Measurements from ENCODE around the gene CD302. TPM values are rescaled to one million over a fixed set of nuclear protein-coding genes. Genes with fewer than 3 reads are reported as not detected.
A peak's percentile ranks its signal among the peaks of the same experiment; 100 is the strongest.
"Not testable (repeated sequence)": the region's sequence is repeated elsewhere in the genome, so short reads cannot be mapped to it uniquely, and the experiment has no call there.

Gene CD302
- polyA plus RNA-seq, 1 donor from 2014 or later = 0.11 TPM

GRCh38 chr2:159803235-159803962, 5.4 kb upstream of the CD302 start:
- Mint-ChIP-seq H3K4me3 (no peak overlapping the region), H3K27me3 (peaks cover 4% of the 10 kb centered on the region), H3K4me1 (peaks cover 11 to 18% (median 12%) of the 10 kb centered on the region in 3 donors), H3K27ac (no peak overlapping the region), H3K9me3 (peaks cover 0 to 2% (median 0%) of the 10 kb centered on the region in 3 donors), H3K36me3 (peaks cover 2% of the 10 kb centered on the region)

GRCh38 chr2:159802673-159803072, 4.7 kb upstream of the CD302 start:
- H3K27me3 Mint-ChIP-seq = peaks cover 7% of the 10 kb centered on the region
- peaks cover 2% of the 10 kb centered on the region for H3K36me3 Mint-ChIP-seq
- H3K4me1 Mint-ChIP-seq = peaks cover 12 to 19% (median 14%) of the 10 kb centered on the region in 3 donors
- H3K9me3 Mint-ChIP-seq = peaks cover 0 to 2% (median 0%) of the 10 kb centered on the region in 3 donors
- H3K4me3 Mint-ChIP-seq = no peak overlapping the region
- H3K27ac Mint-ChIP-seq = no peak overlapping the region

- Mint-ChIP-seq H3K9me3 (peaks cover 0 to 2% (median 0%) of the 10 kb centered on the region in 3 donors), H3K36me3 (no peaks in the 10 kb centered on the region), H3K27ac (no peak overlapping the region), H3K4me1 (peaks cover 12 to 27% (median 14%) of the 10 kb centered on the region in 3 donors), H3K27me3 (peaks cover 16% of the 10 kb centered on the region), H3K4me3 (no peak overlapping the region)
These were observed 1.8 kb upstream of the CD302 start for GRCh38 chr2:159799833-159800232.

- peaks cover 16% of the 10 kb centered on the region for H3K27me3 Mint-ChIP-seq
- no peaks in the 10 kb centered on the region for H3K36me3 Mint-ChIP-seq
- H3K27ac Mint-ChIP-seq = no peak overlapping the region
These were observed 343 bp upstream of the CD302 start for GRCh38 chr2:159798376-159798725.

GRCh38 chr2:159797225-159797542, 824 bp downstream of the CD302 start:
- Mint-ChIP-seq H3K27me3 (peaks cover 16% of the 10 kb centered on the region), H3K4me3 (peak overlapping the region; percentile 82 to 93 (median 90)), H3K9me3 (peaks cover 0 to 2% (median 0%) of the 10 kb centered on the region in 3 donors), H3K4me1 (peaks cover 12 to 23% (median 14%) of the 10 kb centered on the region in 3 donors), H3K36me3 (no peaks in the 10 kb centered on the region), H3K27ac (peak overlapping the region in 2 of 3 donors; percentile 9 to 20)

More at GRCh38 chr2:159798376-159798725, 343 bp upstream of the CD302 start:
- Mint-ChIP-seq H3K4me3 (peak overlapping the region; percentile 80 to 92 (median 84)), H3K4me1 (peaks cover 12 to 27% (median 14%) of the 10 kb centered on the region in 3 donors), H3K9me3 (peaks cover 0 to 2% (median 0%) of the 10 kb centered on the region in 3 donors)

GRCh38 chr2:159795841-159796690, 1.9 kb downstream of the CD302 start:
- no peaks in the 10 kb centered on the region for H3K9me3 Mint-ChIP-seq
- peaks cover 6 to 14% (median 6%) of the 10 kb centered on the region in 3 donors for H3K4me1 Mint-ChIP-seq
- no peak overlapping the region for H3K27ac Mint-ChIP-seq
- H3K36me3 Mint-ChIP-seq = peaks cover 2% of the 10 kb centered on the region
- peak overlapping the region in 3 of 4 donors; percentile 19 to 46 (median 22) for H3K4me3 Mint-ChIP-seq
- peaks cover 16% of the 10 kb centered on the region for H3K27me3 Mint-ChIP-seq

- Mint-ChIP-seq H3K4me3 (no peak overlapping the region), H3K4me1 (peaks cover 1 to 8% (median 2%) of the 10 kb centered on the region in 3 donors), H3K27me3 (peaks cover 11% of the 10 kb centered on the region), H3K9me3 (peaks cover 0 to 2% (median 0%) of the 10 kb centered on the region in 3 donors), H3K36me3 (peaks cover 5% of the 10 kb centered on the region), H3K27ac (no peak overlapping the region)
These were observed 4.7 kb downstream of the CD302 start for GRCh38 chr2:159793326-159793725.

- no peak overlapping the region for H3K27ac Mint-ChIP-seq
- peaks cover 5% of the 10 kb centered on the region for H3K36me3 Mint-ChIP-seq
- peaks cover 0 to 8% (median 2%) of the 10 kb centered on the region in 3 donors for H3K4me1 Mint-ChIP-seq
- H3K9me3 Mint-ChIP-seq = peaks cover 0 to 2% (median 0%) of the 10 kb centered on the region in 3 donors
- no peak overlapping the region for H3K4me3 Mint-ChIP-seq
- H3K27me3 Mint-ChIP-seq = peaks cover 8% of the 10 kb centered on the region
These were observed 5.4 kb downstream of the CD302 start for GRCh38 chr2:159792599-159792998.

- Mint-ChIP-seq H3K36me3 (peaks cover 5% of the 10 kb centered on the region), H3K4me1 (peaks cover 0 to 3% (median 2%) of the 10 kb centered on the region in 3 donors)
These were observed 6.0 kb downstream of the CD302 start for GRCh38 chr2:159792036-159792435.

GRCh38 chr2:159790323-159790722, 7.7 kb downstream of the CD302 start:
- Mint-ChIP-seq H3K4me3 (no peak overlapping the region), H3K4me1 (no peaks in the 10 kb centered on the region), H3K9me3 (peaks cover 0 to 2% (median 0%) of the 10 kb centered on the region in 3 donors), H3K36me3 (peaks cover 5% of the 10 kb centered on the region), H3K27ac (peak overlapping the region in 1 of 3 donors; percentile 32), H3K27me3 (peaks cover under 1% of the 10 kb centered on the region)

More at GRCh38 chr2:159792036-159792435, 6.0 kb downstream of the CD302 start:
- Mint-ChIP-seq H3K9me3 (peaks cover 0 to 2% (median 0%) of the 10 kb centered on the region in 3 donors), H3K27ac (no peak overlapping the region), H3K27me3 (peaks cover 5% of the 10 kb centered on the region), H3K4me3 (no peak overlapping the region)

GRCh38 chr2:159788253-159788652, 9.8 kb downstream of the CD302 start:
- H3K36me3 Mint-ChIP-seq = peaks cover 5% of the 10 kb centered on the region
- no peak overlapping the region for H3K4me3 Mint-ChIP-seq
- no peaks in the 10 kb centered on the region for H3K27me3 Mint-ChIP-seq
- H3K9me3 Mint-ChIP-seq = peaks cover 0 to 2% (median 0%) of the 10 kb centered on the region in 3 donors
- no peaks in the 10 kb centered on the region for H3K4me1 Mint-ChIP-seq
- no peak overlapping the region for H3K27ac Mint-ChIP-seq

GRCh38 chr2:159787647-159788046, 10.4 kb downstream of the CD302 start:
- not testable (repeated sequence) for H3K9me3 Mint-ChIP-seq, H3K27ac Mint-ChIP-seq, H3K27me3 Mint-ChIP-seq

GRCh38 chr2:159786938-159787337, 11.1 kb downstream of the CD302 start:
- H3K4me3 Mint-ChIP-seq = no peak overlapping the region
- peaks cover 4% of the 10 kb centered on the region for H3K36me3 Mint-ChIP-seq
- H3K9me3 Mint-ChIP-seq = peaks cover 0 to 2% (median 0%) of the 10 kb centered on the region in 3 donors
- H3K27me3 Mint-ChIP-seq = no peaks in the 10 kb centered on the region
- H3K27ac Mint-ChIP-seq = no peak overlapping the region
- H3K4me1 Mint-ChIP-seq = peaks cover 0 to 5% (median 0%) of the 10 kb centered on the region in 3 donors

More at GRCh38 chr2:159787647-159788046, 10.4 kb downstream of the CD302 start:
- H3K4me3 Mint-ChIP-seq, H3K36me3 Mint-ChIP-seq, H3K4me1 Mint-ChIP-seq: not testable (repeated sequence)

- no peak overlapping the region for H3K27ac Mint-ChIP-seq
These were observed 12.8 kb downstream of the CD302 start for GRCh38 chr2:159785195-159785594.

GRCh38 chr2:159784744-159785143, 13.3 kb downstream of the CD302 start:
- H3K4me1 Mint-ChIP-seq = peaks cover 1 to 12% (median 8%) of the 10 kb centered on the region in 3 donors
- not testable (repeated sequence) for H3K27me3 Mint-ChIP-seq, H3K27ac Mint-ChIP-seq, H3K36me3 Mint-ChIP-seq, H3K4me3 Mint-ChIP-seq, H3K9me3 Mint-ChIP-seq

More at GRCh38 chr2:159785195-159785594, 12.8 kb downstream of the CD302 start:
- Mint-ChIP-seq H3K4me1 (peaks cover 1 to 9% (median 4%) of the 10 kb centered on the region in 3 donors), H3K36me3 (peaks cover 3% of the 10 kb centered on the region), H3K27me3 (no peaks in the 10 kb centered on the region), H3K9me3 (peaks cover 0 to 2% (median 0%) of the 10 kb centered on the region in 3 donors), H3K4me3 (no peak overlapping the region)
